GM12891 (cell line): ENCODE results near the gene AFMID.

Experiments used
- PAX5 ChIP-seq: IDR thresholded peaks from 2 replicates; pipeline ENCODE4 v1.6.1; 2011; ENCODE audit warnings: low read length, moderate library complexity, mild to moderate bottlenecking; ENCODE audit not compliant: insufficient read depth, severe bottlenecking
- POLR2A ChIP-seq: IDR thresholded peaks from 2 replicates; pipeline ENCODE4 v1.6.1; 2011; ENCODE audit warnings: low read depth, low read length, control low read depth
- POLR2AphosphoS5 ChIP-seq: IDR thresholded peaks from 2 replicates; pipeline ENCODE4 v1.6.1; 2011; ENCODE audit warnings: low read depth, low read length, control low read depth
- POU2F2 ChIP-seq: IDR thresholded peaks from 2 replicates; pipeline ENCODE4 v1.6.1; 2011; ENCODE audit warnings: low read depth, mild to moderate bottlenecking, control low read depth, low read length, moderate library complexity
- TAF1 ChIP-seq: IDR thresholded peaks from 2 replicates; pipeline ENCODE4 v1.6.1; 2011; ENCODE audit warnings: low read depth, low read length, control low read depth

- no peak for TF ChIP-seq POLR2A
- TF ChIP-seq PAX5, result no peak
- no peak for TF ChIP-seq POLR2AphosphoS5
- TF ChIP-seq TAF1, result no peak
- no peak for TF ChIP-seq POU2F2
These were observed 41.0 kb downstream of the AFMID start for GRCh38 chr17:78228176-78228575.
